Tibial nerve (tissue), 3 donors: ENCODE measurements around the gene IFI30.

Source experiments
- CTCF ChIP-seq, 5 experiments: fragments of 200-600 bp in 3 of 5; fragments of 450-650 bp in 2 of 5; sonication (generic) in 3 of 5; IDR thresholded peaks; one replicate each; pipeline ENCODE4 v1.5.1; 2016 to 2019; ENCODE audit warnings: antibody characterized with exemption in 5 of 5, mild to moderate bottlenecking in 3 of 5, moderate library complexity in 2 of 5
- POLR2A ChIP-seq, 2 donors: fragments of 450-650 bp; IDR thresholded peaks; one replicate each; pipeline ENCODE4 v1.6.1; 2017; ENCODE audit warnings: antibody characterized with exemption in 2 of 2, mild to moderate bottlenecking in 2 of 2, moderate library complexity in 2 of 2

GRCh38 chr19:18156841-18157464 is 16.7 kb upstream of the IFI30 start:
- TF ChIP-seq POLR2A (IDR thresholded peaks at IDR 0.05), result peak in 1 of 2 donors; percentile 27
- no peak for TF ChIP-seq CTCF (IDR thresholded peaks at IDR 0.05)
